DMS153 (cell line): Measurements from ENCODE around the gene GBX1.

ENCODE experiments used
- DNase-seq: peaks from one replicate; lab custom pipeline; 2025; lab: John Stamatoyannopoulos, UW

Gene GBX1

GRCh38 chr7:151126491-151127137 is 40.9 kb downstream of the GBX1 start:
- no peak for DNase-seq

- no peak for DNase-seq
Observed at GRCh38 chr7:151125846-151126481, 41.5 kb downstream of the GBX1 start.

DNA sequence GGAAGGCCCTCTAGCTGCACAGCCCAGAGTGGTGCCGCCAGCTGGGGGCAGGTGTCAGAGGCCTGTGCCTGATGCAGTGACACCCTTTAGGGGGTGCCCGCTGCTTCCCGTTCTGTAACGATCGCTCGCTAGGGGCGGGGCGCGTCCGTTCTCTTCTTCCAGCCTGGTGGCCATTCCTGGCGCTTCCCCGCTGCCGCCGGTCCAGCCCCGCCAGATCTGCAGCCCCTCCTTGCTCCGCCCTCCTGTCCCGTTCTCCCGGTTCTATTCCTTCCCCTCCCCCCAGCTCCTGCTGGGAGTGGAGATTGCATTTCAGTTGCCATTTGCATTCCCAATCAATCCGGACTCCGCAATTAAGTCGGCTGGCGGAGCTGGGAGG is 42.0 kb downstream of the GBX1 start:
- no peak for DNase-seq

DNA sequence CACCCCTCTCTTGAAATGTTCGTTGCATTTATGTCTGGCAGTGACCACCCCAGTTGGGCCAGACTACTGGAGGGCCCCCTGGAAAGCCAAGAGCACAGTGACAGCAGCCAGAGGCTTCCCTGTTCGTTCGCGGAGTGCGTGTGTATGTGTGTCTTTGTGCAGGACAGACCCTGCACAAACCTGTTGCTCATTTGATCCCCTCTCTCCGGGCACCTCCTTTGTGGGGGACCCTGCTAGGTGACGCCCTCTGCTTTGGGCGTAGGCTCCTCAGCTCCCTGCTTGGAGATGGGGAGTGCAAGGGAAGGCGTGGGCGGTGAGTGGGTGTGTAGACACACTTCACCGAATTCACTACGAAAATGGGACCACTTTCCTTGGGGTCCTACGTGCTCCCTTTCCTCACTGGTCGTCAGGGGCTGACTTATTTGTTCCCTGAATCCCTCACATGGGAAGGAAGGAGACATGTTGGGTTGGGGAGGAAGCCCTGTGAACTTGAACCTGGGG is 42.5 kb downstream of the GBX1 start:
- no peak for DNase-seq

GRCh38 chr7:151124481-151124880 is 43.0 kb downstream of the GBX1 start:
- no peak for DNase-seq

DNA sequence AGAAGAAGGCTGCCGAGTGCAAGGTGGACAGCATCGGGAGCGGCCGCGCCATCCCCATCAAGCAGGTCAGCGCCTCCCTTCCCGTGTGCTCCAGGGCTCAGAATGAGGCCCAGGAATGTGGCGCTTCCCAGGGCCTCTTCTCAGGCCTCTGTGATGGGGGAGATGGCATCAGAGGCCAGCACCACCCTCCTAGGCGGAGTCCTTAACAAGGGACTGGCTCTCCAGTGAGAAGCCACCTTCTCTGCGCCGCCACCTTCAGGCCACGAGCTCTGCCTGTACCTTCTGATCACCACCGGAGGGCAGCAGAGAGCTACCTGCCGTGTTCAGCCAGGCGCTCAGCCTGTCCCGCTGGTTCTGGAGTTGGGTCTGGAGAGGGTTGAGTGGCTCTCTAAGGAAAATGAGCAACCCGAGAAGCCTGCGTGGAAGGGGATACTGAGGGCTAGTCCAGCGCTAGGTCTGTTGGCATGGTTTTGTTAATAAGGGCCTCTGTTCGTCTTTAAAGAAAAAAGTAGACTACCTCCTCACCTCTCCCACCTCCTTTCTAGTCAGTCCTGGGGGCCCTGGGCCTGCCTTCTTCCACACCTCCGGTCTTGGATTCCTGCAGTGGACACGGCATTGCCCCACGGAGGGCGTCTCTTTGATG is 43.6 kb downstream of the GBX1 start:
- DNase-seq = peak; percentile 44

GRCh38 chr7:151123158-151123821 is 44.2 kb downstream of the GBX1 start:
- no peak for DNase-seq

DNA sequence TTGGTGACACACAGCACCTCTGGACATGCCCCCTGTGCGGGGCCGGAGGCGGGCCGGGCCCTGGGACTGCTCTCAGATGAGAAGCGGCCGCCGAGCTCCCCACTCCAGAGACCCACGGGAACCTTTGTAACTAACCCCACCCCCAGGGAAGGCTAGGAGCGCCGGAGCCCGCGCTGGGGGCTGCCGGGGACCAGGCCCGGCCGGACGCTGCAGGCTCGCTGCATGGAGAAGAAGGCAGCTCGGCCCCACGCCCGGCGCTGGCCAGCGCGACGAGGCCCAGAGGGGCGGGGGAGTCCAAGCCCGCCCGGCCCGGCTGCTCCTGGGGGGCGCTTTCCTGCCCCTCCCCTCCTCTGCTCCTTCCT is 44.7 kb downstream of the GBX1 start:
- DNase-seq = no peak

GRCh38 chr7:151122276-151122675 is 45.2 kb downstream of the GBX1 start:
- DNase-seq = no peak

DNA sequence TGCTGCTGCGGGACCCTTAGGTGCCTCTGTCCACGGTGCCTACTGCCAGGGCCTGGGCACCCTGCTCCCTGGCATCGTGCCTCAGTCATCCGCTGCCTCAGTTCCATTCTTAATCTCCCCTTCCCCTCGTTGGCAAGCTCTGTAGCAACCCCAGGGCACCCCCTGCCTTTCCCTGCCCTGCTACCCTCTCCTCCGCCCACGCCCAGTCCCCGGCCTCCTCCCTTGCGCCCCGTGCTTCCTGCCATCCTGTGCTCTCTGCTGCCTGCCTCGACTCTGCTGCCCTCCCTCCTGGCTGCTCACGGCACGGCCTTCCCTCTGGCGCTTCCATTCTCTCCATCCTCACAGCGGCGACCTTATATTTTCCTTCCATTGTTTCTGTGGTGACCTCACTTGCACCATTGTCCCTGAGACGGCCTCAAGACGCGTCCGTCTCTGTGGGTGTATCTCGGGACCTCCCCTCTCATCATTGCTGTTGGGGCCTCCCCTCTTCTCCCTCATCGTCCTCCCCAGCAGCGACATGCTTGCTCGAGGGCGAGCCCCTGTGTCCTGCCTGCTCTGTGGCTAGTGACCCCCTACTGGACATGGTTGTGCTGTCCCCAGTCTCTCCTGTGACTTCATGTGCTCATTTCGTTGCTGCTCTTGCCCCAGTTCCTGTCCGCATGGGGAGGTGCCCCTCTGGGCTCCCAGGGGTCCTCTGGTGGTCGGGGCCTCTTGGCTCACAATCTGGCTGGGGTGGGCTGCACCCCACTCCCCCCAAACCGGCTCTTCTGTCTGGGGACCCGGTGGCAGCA is 45.9 kb downstream of the GBX1 start:
- no peak for DNase-seq

DNA sequence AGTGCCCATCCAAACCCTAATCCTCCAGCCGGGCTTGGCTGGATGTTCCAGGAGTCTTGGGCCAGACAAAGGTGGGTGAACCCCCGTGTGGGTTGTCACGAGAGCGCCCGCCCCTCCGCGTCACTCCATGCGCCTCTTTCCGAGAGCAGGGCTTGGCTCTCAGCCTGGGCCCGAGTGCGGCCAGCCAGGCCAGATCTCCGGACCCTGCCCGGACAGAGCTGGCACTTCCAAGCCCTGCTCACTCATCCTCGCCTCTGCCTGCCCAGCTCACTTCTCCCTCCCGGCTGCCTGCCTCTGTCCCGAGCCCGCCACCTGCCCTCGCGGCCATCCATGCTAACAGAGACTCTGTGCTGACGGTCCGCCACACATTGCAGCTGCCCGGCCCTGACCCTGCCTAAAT is 46.6 kb downstream of the GBX1 start:
- DNase-seq = no peak

- no peak for DNase-seq
Observed at GRCh38 chr7:151119902-151120301, 47.6 kb downstream of the GBX1 start.

DNA sequence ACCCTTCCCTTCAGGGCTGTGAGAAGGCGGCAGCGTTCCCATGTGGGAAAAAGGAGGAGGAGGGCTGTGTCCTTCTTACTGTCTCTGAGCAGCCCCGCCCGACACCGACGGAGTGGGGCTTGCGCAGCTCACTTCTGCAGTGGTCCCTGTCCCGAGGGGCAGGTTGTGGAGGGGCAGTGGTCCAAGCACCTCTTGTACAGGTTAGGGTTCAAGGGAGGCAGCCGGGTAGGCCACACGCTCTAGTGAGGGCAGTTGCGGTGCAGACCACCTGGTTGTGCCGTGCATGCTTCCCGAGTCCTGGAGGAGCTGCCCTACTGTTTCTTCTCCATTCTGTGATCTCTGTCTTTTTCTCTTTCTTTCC is 48.5 kb downstream of the GBX1 start:
- no peak for DNase-seq

- DNase-seq = no peak
Observed at GRCh38 chr7:151118108-151119054, 49.1 kb downstream of the GBX1 start.

DNA sequence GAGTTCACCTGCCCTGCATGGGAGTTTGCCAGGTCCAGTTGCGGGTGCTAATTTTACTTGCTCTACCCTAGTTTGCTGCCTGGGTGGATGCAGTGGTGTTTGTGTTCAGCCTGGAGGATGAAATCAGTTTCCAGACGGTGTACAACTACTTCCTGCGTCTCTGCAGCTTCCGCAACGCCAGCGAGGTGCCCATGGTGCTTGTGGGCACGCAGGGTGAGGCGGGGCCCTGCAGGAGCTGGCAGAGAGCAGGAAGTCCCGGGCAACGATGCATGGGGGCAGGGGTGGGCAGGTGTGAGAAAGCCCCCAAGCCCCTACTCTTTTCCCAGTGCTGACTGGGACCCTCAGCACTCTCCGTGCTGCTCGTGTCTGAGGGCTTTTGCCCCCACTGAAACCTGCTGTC is 49.9 kb downstream of the GBX1 start:
- no peak for DNase-seq

DNA sequence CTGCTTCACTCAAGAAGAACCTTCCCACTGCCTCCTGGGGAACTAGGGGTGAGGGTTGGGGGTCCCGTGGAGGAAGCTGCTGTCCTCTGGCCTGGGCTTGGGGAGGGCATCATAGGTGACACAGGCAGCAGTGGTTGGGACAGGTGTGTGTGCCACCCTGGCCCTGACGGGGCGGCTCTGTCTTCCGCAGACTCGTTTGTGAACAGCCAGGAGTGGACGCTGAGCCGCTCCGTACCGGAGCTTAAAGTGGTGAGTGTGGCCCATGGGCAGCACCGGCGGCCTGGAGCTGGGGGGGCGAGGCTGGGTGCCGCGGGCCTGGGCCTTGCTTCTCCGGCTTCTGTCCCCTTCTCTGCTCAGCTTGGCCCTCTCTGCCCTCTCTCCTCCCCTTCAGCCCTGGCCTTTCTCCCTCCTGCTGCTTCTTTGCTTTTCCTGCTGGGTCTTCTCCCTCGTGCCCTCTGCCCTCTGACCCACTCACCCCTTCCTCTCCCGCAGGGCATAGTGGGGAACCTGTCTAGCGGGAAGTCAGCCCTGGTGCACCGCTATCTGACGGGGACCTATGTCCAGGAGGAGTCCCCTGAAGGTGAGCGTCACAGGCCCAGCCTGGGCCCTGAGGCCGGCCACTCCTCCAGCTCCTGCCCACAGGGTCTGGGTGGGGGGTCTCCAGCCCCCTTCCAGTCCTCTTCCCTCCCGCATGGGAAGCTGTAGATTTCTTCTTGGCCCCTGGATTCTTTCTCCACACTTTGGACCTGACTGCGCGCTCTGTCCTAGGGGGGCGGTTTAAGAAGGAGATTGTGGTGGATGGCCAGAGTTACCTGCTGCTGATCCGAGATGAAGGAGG is 50.7 kb downstream of the GBX1 start:
- DNase-seq = no peak

GRCh38 chr7:151115836-151116418 is 51.6 kb downstream of the GBX1 start:
- no peak for DNase-seq

GRCh38 chr7:151115121-151115835 is 52.2 kb downstream of the GBX1 start:
- no peak for DNase-seq
